Panc1 (cell line): ENCODE data around the gene LAMA5. TPM values are rescaled to one million over a fixed set of nuclear protein-coding genes. Genes with fewer than 3 reads are reported as not detected.

Source experiments
- ATAC-seq: fragments of 200-7000 bp; cut with Tn5 transposase; 2 replicates; pipeline ENCODE4 v1.9.1; 2020; ENCODE audit warnings: mild to moderate bottlenecking, moderate library complexity
- BruUV-seq: library from RNA; stranded (reverse); fragments of 400-500 nt; replicated peaks from 2 replicates; lab custom pipeline; 2021; lab: Mats Ljungman, UMichigan
- CTCF ChIA-PET: fragments of 300-600 bp; sonication (Branson Sonifier 250); formaldehyde crosslinking; loops from one replicate; lab custom pipeline; 2022; ENCODE audit warnings: antibody characterized with exemption; lab: Charles Lee
- POLR2A ChIA-PET: fragments of 300-600 bp; sonication (Branson Sonifier 250); formaldehyde crosslinking; loops from one replicate; lab custom pipeline; 2022; ENCODE audit warnings: antibody characterized with exemption; lab: Charles Lee
- DNase-seq: peaks from one replicate; pipeline ENCODE4 v3.0.0-alpha.2; 2010; ENCODE audit warnings: low read depth, low spot score
- H3K27ac ChIP-seq: 2 replicates; pipeline ENCODE4 v1.5.1; 2011; ENCODE audit warnings: mild to moderate bottlenecking, low read length, inconsistent platforms
- H3K27me3 ChIP-seq: fragments of 200-500 bp; sonication (Bioruptor generic); 2 replicates; pipeline ENCODE4 v1.6.0; 2014; ENCODE audit warnings: low read length, inconsistent platforms; ENCODE audit not compliant: control insufficient read depth, insufficient read depth
- H3K36me3 ChIP-seq: fragments of 200-500 bp; sonication (Bioruptor generic); 2 replicates; pipeline ENCODE4 v1.5.1; 2014; ENCODE audit warnings: inconsistent platforms, mild to moderate bottlenecking, low read length, moderate library complexity; ENCODE audit not compliant: control insufficient read depth, insufficient read depth
- H3K4me1 ChIP-seq: 2 replicates; pipeline ENCODE4 v1.5.1; 2011; ENCODE audit warnings: inconsistent platforms, mild to moderate bottlenecking, low read length, moderate library complexity; ENCODE audit not compliant: control insufficient read depth, insufficient read depth
- H3K4me3 ChIP-seq, 2 experiments: 2 replicates each; pipeline ENCODE4 v1.5.1; 2011 to 2012; ENCODE audit warnings: low read depth in 2 of 2, low read length in 2 of 2, mild to moderate bottlenecking in 2 of 2, inconsistent platforms in 1 of 2, moderate library complexity in 1 of 2
- H3K9me3 ChIP-seq: fragments of 200-500 bp; sonication (Bioruptor generic); 2 replicates; pipeline ENCODE4 v1.5.1; 2014; ENCODE audit warnings: low read depth, mild to moderate bottlenecking, inconsistent platforms, low read length, moderate library complexity; ENCODE audit not compliant: control insufficient read depth, insufficient read depth
- CTCF ChIP-seq: fragments of 450-650 bp; IDR thresholded peaks from 2 replicates; pipeline ENCODE4 v1.5.1; 2017; ENCODE audit warnings: mild to moderate bottlenecking
- POLR2AphosphoS5 ChIP-seq: IDR thresholded peaks from 2 replicates; pipeline ENCODE4 v1.6.1; 2012; ENCODE audit warnings: mild to moderate bottlenecking, low read depth, low read length, moderate library complexity
- REST ChIP-seq, 2 experiments: IDR thresholded peaks; 2 replicates each; pipeline ENCODE4 v1.6.1; 2011 to 2012; ENCODE audit warnings: low read depth in 2 of 2, control low read depth in 1 of 2, low read length in 1 of 2, mild to moderate bottlenecking in 1 of 2, moderate library complexity in 1 of 2; ENCODE audit not compliant: insufficient read depth in 1 of 2
- SIN3A ChIP-seq: IDR thresholded peaks from 2 replicates; pipeline ENCODE4 v1.6.1; 2012; ENCODE audit warnings: low read depth, mild to moderate bottlenecking, low read length, moderate library complexity, borderline replicate concordance; ENCODE audit not compliant: insufficient read depth
- TCF7L2 ChIP-seq: IDR thresholded peaks from 2 replicates; pipeline ENCODE4 v1.6.1; 2011; ENCODE audit warnings: mild to moderate bottlenecking, low read depth, low read length, inconsistent platforms
- in situ Hi-C: cut with HindIII; loops from 2 replicates; pipeline ENCODE4 v1.10.0; 2016; ENCODE audit warnings: low sequenced_read_pairs, low pct_unique_long_range_greater_than_20kb
- intact Hi-C: fragments of 100-400 bp; cut with micrococcal nuclease; formaldehyde crosslinking; loops from one replicate; pipeline ENCODE4 v1.10.0; 2022; ENCODE audit not compliant: unreplicated experiment
- total RNA-seq: library from RNA; stranded (reverse); gene quantifications from one replicate; pipeline ENCODE4 v1.2.1, GENCODE V29; 2021; ENCODE audit not compliant: unreplicated experiment

Gene LAMA5
- total RNA-seq, 1 experiment from 2014 or later: 497 TPM

- no peaks in the 10 kb centered on the region for H3K4me1 ChIP-seq
- no peaks in the 10 kb centered on the region for H3K36me3 ChIP-seq
- no peak for TF ChIP-seq TCF7L2
- intact Hi-C loops (no loop called here), in situ Hi-C loops (no loop called here)
- no TSS peak for BruUV-seq
- ChIA-PET CTCF (no interaction called here), POLR2A (no interaction called here)
- H3K27ac ChIP-seq: no peak overlapping the region
- DNase-seq: no peak
- peaks cover 4% of the 10 kb centered on the region; the same call in 1 of the 2 replicates for H3K9me3 ChIP-seq
- ATAC-seq: no peak
- H3K27me3 ChIP-seq: no peaks in the 10 kb centered on the region
- no peak overlapping the region for H3K4me3 ChIP-seq
Observed at GRCh38 chr20:62267543-62267942, 99.6 kb downstream of the LAMA5 start.

GRCh38 chr20:62266851-62267250, 100.3 kb downstream of the LAMA5 start:
- TF ChIP-seq SIN3A (no peak), POLR2AphosphoS5 (no peak), REST (IDR thresholded peaks at IDR 0.05; ENCODE audit: insufficient read depth in 1 of 2, low read depth in 2 of 2, low read length in 1 of 2) (no peak), CTCF (no peak), TCF7L2 (no peak)
- Histone ChIP-seq H3K4me1 (no peaks in the 10 kb centered on the region), H3K27me3 (no peaks in the 10 kb centered on the region), H3K4me3 (no peak overlapping the region), H3K36me3 (no peaks in the 10 kb centered on the region), H3K9me3 (peaks cover 4% of the 10 kb centered on the region; the same call in 1 of the 2 replicates), H3K27ac (no peak overlapping the region)
- ATAC-seq (no peak), DNase-seq (no peak)
- CTCF ChIA-PET: no interaction called here
- intact Hi-C loops: no loop called here
- BruUV-seq: no TSS peak
- in situ Hi-C loops: no loop called here
- POLR2A ChIA-PET: no interaction called here

- H3K4me3 ChIP-seq: no peak overlapping the region
- intact Hi-C loops (no loop called here), in situ Hi-C loops (no loop called here)
- ChIA-PET POLR2A (no interaction called here), CTCF (interaction anchor here (0.6 kb wide), 1 partner anchor 967 kb away, joined by 3 read pairs; no protein-coding TSS in a partner anchor)
- no peaks in the 10 kb centered on the region for H3K36me3 ChIP-seq
- no peaks in the 10 kb centered on the region for H3K27me3 ChIP-seq
- no peak for ATAC-seq
- no TSS peak for BruUV-seq
- no peak for DNase-seq
- no peaks in the 10 kb centered on the region for H3K4me1 ChIP-seq
- TF ChIP-seq REST (IDR thresholded peaks at IDR 0.05; ENCODE audit: insufficient read depth in 1 of 2, low read depth in 2 of 2, low read length in 1 of 2) (no peak), SIN3A (no peak), CTCF (no peak), TCF7L2 (no peak), POLR2AphosphoS5 (no peak)
- H3K9me3 ChIP-seq: peaks cover 4% of the 10 kb centered on the region; the same call in 1 of the 2 replicates
- no peak overlapping the region for H3K27ac ChIP-seq
Observed at GRCh38 chr20:62266340-62266739, 100.8 kb downstream of the LAMA5 start.
